Measurements from ENCODE around the gene FBLN1. TPM values are rescaled to one million over a fixed set of nuclear protein-coding genes. Genes with fewer than 3 reads are reported as not detected.

Gene FBLN1
- polyA plus RNA-seq, 1 of the 3 experiments (the other 2 are of a cell fraction): 147 TPM

GRCh38 chr22:45640291-45640940, 137.7 kb downstream of the FBLN1 start:
- no peaks in the 10 kb centered on the region for H3K9me2 ChIP-seq
- 87% methylated on average over 7 of the region's 7 CpGs for WGBS (ENCODE audit: low lambda C conversion rate)
- no peak overlapping the region for H3K9ac ChIP-seq
- H3K9me3 ChIP-seq: no peaks in the 10 kb centered on the region
- DNase-seq: no peak
- H3K4me2 ChIP-seq: no peak overlapping the region
- H4K20me1 ChIP-seq (ENCODE audit: insufficient read depth): no peaks in the 10 kb centered on the region
- no peaks in the 10 kb centered on the region for H3K27me3 ChIP-seq (ENCODE audit: insufficient read depth)
- H3K4me3 ChIP-seq (ENCODE audit: low read depth in 2 of 2, low read length in 1 of 2): no peak overlapping the region
- no peaks in the 10 kb centered on the region for H3K36me3 ChIP-seq (replicated peaks in 1 of 2; ENCODE audit: control insufficient read depth in 1 of 2, insufficient read depth in 2 of 2, low read length in 1 of 2)
- no peak overlapping the region for H2AFZ ChIP-seq (ENCODE audit: low read depth)
- TF ChIP-seq EZH2phosphoT487 (IDR thresholded peaks at IDR 0.05; ENCODE audit: borderline replicate concordance, low read depth) (no peak), USF1 (IDR thresholded peaks at IDR 0.05; ENCODE audit: borderline replicate concordance, low read depth) (no peak), NFIC (IDR thresholded peaks at IDR 0.05; ENCODE audit: borderline replicate concordance) (no peak), FOXM1 (IDR thresholded peaks at IDR 0.05; ENCODE audit: low read depth) (no peak), EP300 (IDR thresholded peaks at IDR 0.05; ENCODE audit: borderline replicate concordance in 1 of 2, low read depth in 1 of 2, low read length in 1 of 2) (no peak), ELF1 (IDR thresholded peaks at IDR 0.05) (no peak), RXRA (IDR thresholded peaks at IDR 0.05; ENCODE audit: borderline replicate concordance, low read depth) (no peak), TAF1 (IDR thresholded peaks at IDR 0.05; ENCODE audit: borderline replicate concordance, low read depth, low read length) (no peak), YY1 (IDR thresholded peaks at IDR 0.05; ENCODE audit: low read depth) (no peak), CHD2 (IDR thresholded peaks at IDR 0.05; ENCODE audit: low read length, partially characterized antibody) (no peak), NRF1 (IDR thresholded peaks at IDR 0.05; ENCODE audit: low read depth, low read length) (no peak), RCOR1 (IDR thresholded peaks at IDR 0.05; ENCODE audit: low read length) (no peak), RFX5 (IDR thresholded peaks at IDR 0.05; ENCODE audit: low read length) (no peak)
- TF ChIP-seq, protein P1, sequence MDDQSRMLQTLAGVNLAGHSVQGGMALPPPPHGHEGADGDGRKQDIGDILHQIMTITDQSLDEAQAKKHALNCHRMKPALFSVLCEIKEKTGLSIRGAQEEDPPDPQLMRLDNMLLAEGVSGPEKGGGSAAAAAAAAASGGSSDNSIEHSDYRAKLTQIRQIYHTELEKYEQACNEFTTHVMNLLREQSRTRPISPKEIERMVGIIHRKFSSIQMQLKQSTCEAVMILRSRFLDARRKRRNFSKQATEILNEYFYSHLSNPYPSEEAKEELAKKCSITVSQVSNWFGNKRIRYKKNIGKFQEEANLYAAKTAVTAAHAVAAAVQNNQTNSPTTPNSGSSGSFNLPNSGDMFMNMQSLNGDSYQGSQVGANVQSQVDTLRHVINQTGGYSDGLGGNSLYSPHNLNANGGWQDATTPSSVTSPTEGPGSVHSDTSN (IDR thresholded peaks at IDR 0.05): no peak
- CTCF ChIA-PET: interaction anchor here (0.6 to 2.9 kb wide), 3 partner anchors 12 to 62 kb away, joined by 3 to 12 read pairs (median 4); no protein-coding TSS in a partner anchor
- peaks cover 7% of the 10 kb centered on the region for H3F3A ChIP-seq (replicated peaks; ENCODE audit: insufficient read depth)
- H3K4me1 ChIP-seq (ENCODE audit: control insufficient read depth in 1 of 2, insufficient read depth in 2 of 2, low read depth in 1 of 2, low read length in 1 of 2): no peaks in the 10 kb centered on the region; a peak in 2 of 4 replicates
- POLR2A ChIA-PET: no interaction called here
- no peaks in the 10 kb centered on the region for H3K79me2 ChIP-seq (ENCODE audit: insufficient read depth)
- no peak overlapping the region for H3K27ac ChIP-seq (ENCODE audit: low read depth in 2 of 2, low read length in 1 of 2)

- ChIA-PET POLR2A (no interaction called here), CTCF (interaction anchor here (0.6 to 7.2 kb wide), 4 partner anchors 13 to 353 kb away, joined by 3 to 97 read pairs (median 28); no protein-coding TSS in a partner anchor)
- H3K36me3 ChIP-seq (replicated peaks in 1 of 2; ENCODE audit: control insufficient read depth in 1 of 2, insufficient read depth in 2 of 2, low read length in 1 of 2): no peaks in the 10 kb centered on the region
- no peak overlapping the region for H3K9ac ChIP-seq
- no peaks in the 10 kb centered on the region for H3K79me2 ChIP-seq (ENCODE audit: insufficient read depth)
- H3K9me3 ChIP-seq: no peaks in the 10 kb centered on the region
- no peaks in the 10 kb centered on the region for H3K27me3 ChIP-seq (ENCODE audit: insufficient read depth)
- H3K27ac ChIP-seq (ENCODE audit: low read depth in 2 of 2, low read length in 1 of 2): no peak overlapping the region
- peaks cover 7% of the 10 kb centered on the region for H3F3A ChIP-seq (replicated peaks; ENCODE audit: insufficient read depth)
- H3K4me1 ChIP-seq (ENCODE audit: control insufficient read depth in 1 of 2, insufficient read depth in 2 of 2, low read depth in 1 of 2, low read length in 1 of 2): no peaks in the 10 kb centered on the region; a peak in 2 of 4 replicates
- 71% methylated on average over 1 of the region's 24 CpGs for WGBS (ENCODE audit: low lambda C conversion rate)
- no peak overlapping the region for H3K4me3 ChIP-seq (ENCODE audit: low read depth in 2 of 2, low read length in 1 of 2)
- no peaks in the 10 kb centered on the region for H3K9me2 ChIP-seq
- H4K20me1 ChIP-seq (ENCODE audit: insufficient read depth): no peaks in the 10 kb centered on the region
- no peak overlapping the region for H2AFZ ChIP-seq (ENCODE audit: low read depth)
- no peak overlapping the region for H3K4me2 ChIP-seq
- DNase-seq: no peak
- TF ChIP-seq POLR2AphosphoS5 (IDR thresholded peaks at IDR 0.05; ENCODE audit: low read depth, low read length): no peak
- TF ChIP-seq EP300 (IDR thresholded peaks at IDR 0.05; ENCODE audit: borderline replicate concordance in 1 of 2, low read depth in 1 of 2, low read length in 1 of 2): no peak
- no peak for TF ChIP-seq RAD21 (IDR thresholded peaks at IDR 0.05; ENCODE audit: low read length)
- TF ChIP-seq RFX5 (IDR thresholded peaks at IDR 0.05; ENCODE audit: low read length): no peak
- TF ChIP-seq MAX (IDR thresholded peaks at IDR 0.05; ENCODE audit: low read depth): no peak
- no peak for TF ChIP-seq EZH2phosphoT487 (IDR thresholded peaks at IDR 0.05; ENCODE audit: borderline replicate concordance, low read depth)
- no peak for TF ChIP-seq TCF12 (IDR thresholded peaks at IDR 0.05)
- no peak for TF ChIP-seq YY1 (IDR thresholded peaks at IDR 0.05; ENCODE audit: low read depth)
- TF ChIP-seq GABPA (IDR thresholded peaks at IDR 0.05; ENCODE audit: low read depth): no peak
- no peak for TF ChIP-seq CHD2 (IDR thresholded peaks at IDR 0.05; ENCODE audit: low read length, partially characterized antibody)
- TF ChIP-seq SIN3A (IDR thresholded peaks at IDR 0.05; ENCODE audit: borderline replicate concordance, low read depth, low read length): no peak
- TF ChIP-seq FOSL2 (IDR thresholded peaks at IDR 0.05; ENCODE audit: borderline replicate concordance, low read depth): no peak
- TF ChIP-seq NFIC (IDR thresholded peaks at IDR 0.05; ENCODE audit: borderline replicate concordance): no peak
- no peak for TF ChIP-seq MEF2A (IDR thresholded peaks at IDR 0.05; ENCODE audit: borderline replicate concordance, low read depth)
- no peak for TF ChIP-seq FOXM1 (IDR thresholded peaks at IDR 0.05; ENCODE audit: low read depth)
- TF ChIP-seq, protein P2, sequence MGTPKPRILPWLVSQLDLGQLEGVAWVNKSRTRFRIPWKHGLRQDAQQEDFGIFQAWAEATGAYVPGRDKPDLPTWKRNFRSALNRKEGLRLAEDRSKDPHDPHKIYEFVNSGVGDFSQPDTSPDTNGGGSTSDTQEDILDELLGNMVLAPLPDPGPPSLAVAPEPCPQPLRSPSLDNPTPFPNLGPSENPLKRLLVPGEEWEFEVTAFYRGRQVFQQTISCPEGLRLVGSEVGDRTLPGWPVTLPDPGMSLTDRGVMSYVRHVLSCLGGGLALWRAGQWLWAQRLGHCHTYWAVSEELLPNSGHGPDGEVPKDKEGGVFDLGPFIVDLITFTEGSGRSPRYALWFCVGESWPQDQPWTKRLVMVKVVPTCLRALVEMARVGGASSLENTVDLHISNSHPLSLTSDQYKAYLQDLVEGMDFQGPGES (IDR thresholded peaks at IDR 0.05; ENCODE audit: low read depth, low read length): no peak
- no peak for TF ChIP-seq MXI1 (IDR thresholded peaks at IDR 0.05; ENCODE audit: low read depth, low read length)
- no peak for TF ChIP-seq TEAD4 (IDR thresholded peaks at IDR 0.05; ENCODE audit: borderline replicate concordance, insufficient read depth)
Measured at GRCh38 chr22:45640941-45641621, 138.4 kb downstream of the FBLN1 start.
